ENCODE data around the gene RGP1.

- TF ChIP-seq POLR2A (IDR thresholded peaks at IDR 0.05; ENCODE audit: low read length), result no peak
- TF ChIP-seq GATA1 (IDR thresholded peaks at IDR 0.05; ENCODE audit: low read depth, low read length), result no peak
These were observed 45.0 kb upstream of the RGP1 start for GRCh38 chr9:35703906-35704672.
